DMS153 treated with DMSO at 0.1 percent for 48 hours (cell line): Measurements from ENCODE around the gene ZSCAN23.
"Not testable (repeated sequence)": the region's sequence is repeated elsewhere in the genome, so short reads cannot be mapped to it uniquely, and the experiment has no call there.

Experiments
- DNase-seq: peaks from one replicate; lab custom pipeline; 2025; ENCODE audit not compliant: unreplicated experiment; lab: John Stamatoyannopoulos, UW

ZSCAN23 gene

DNA sequence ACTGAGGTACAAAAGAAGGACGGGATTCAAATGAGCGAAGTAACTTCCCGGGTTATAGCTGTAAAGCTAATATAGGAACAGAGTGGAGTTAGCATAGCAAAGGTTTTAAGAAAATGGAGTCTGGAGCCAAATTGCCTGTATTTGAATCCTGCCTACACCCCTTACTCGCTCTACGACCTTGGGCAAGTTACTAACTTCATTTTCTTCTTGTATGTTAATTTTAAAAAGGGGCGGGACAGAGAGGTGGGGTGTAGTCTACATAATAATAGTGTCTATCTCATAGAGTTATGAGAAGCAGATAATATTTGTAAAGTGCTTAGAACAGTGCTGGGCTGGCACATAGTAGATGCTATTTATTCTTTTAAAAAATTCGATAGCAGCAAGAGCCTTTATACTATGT, 705 bp downstream of the ZSCAN23 start:
- no peak for DNase-seq

- DNase-seq: no peak
Measured at GRCh38 chr6:28436404-28436803, 6.9 kb downstream of the ZSCAN23 start.

DNA sequence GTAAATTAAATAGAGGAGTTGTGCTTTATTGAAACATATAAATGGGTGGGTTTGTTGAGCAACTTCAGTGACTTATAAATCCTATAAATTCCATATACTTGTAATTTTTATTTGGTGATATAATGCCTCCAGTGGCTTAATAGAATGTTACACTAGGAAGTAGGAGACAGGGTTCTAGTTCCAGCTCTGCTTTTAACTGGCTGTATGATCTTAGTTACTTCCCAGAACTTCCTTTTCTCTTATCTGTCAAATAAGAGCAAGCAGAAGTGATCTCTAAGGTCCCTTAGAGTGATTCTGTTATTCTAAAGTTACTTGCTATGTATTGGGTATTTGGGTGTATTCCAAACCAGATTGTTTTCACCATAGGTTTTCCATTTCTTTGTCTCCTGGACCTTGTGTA, 10.2 kb downstream of the ZSCAN23 start:
- no peak for DNase-seq

DNA sequence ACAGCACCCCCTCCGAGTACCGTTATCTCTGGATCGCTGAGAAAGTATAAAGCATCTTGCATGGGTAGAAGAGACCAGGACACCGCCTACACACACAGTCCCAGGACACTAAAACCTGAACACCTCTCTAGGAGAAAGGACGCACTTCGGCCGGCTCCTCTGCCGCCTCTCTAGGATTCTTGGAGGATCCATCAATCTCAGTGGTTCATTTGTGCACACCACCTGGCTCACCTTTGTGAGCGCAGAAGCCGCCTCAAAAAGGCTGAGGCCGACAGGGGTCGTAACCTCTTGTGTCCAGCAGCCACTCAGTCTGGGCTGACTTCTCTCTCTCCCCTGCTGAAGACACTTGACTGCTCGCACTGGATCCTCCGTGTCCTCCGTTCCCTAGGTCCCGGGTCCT, 13.5 kb downstream of the ZSCAN23 start:
- no peak for DNase-seq

DNA sequence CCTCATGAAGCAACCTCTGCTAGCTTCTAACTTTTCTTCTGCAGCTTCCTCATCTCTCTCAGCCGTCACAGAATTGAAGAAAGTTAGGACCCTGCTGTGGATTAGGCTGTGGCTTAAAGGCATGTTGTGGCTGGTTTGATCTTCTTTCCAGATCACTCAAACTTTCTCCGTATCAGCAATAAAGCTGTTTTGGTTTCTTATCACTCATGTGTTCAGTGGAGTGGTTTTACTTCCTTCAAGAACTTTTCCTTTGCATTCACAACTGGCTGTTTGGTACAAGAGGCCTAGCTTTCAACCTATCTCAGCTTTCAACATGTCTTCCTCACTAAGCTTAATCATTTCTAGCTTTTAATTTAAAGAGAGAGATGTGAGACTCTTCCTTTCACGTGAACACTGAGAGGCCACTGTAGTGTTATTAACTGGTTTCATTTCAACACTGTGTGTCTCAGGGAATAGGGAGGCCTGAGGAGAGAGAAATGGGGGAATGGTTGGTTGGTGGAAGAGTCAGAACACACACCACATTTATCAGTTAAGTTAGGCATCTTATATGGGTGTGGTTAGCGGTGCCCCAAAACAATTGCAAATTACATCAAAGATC, 17.2 kb downstream of the ZSCAN23 start:
- DNase-seq: no peak

DNA sequence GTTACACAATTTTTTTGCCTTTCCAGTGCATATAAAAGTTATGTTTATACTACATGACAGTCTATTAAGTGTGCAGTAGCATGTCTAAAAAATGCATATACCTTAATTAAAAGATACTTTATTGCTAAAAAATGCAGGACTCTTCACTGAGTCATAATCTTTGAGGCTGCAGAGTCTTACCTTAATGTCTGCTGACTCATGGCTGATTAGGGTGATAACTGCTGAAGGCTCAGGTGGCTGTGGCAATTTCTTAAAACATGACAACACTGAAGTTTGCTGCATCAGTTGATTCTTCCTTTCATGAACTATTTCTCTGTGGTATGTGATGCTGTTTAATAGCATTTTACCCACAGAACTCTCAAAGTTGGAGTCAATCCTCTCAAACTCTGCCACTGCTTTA, 19.1 kb downstream of the ZSCAN23 start:
- no peak for DNase-seq

DNA sequence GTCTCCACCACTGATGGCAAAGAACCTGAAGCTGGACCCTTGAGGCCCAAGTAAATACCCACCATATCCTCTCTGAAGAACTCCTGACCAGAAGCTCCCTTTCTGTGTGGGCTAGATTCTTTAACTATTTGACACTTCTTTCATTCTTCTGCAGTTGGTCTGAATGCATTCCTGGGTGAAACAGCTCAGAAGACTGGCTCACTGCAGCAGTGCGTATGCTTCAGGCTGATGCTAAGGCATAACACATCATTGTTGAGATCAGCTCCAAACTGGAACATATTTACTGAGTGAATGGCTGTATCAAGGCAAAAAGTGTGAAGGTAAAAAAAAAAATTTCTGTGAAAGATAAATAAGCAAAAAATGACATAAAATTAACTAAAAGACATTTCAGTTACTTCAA, 19.7 kb downstream of the ZSCAN23 start:
- DNase-seq: no peak

DNA sequence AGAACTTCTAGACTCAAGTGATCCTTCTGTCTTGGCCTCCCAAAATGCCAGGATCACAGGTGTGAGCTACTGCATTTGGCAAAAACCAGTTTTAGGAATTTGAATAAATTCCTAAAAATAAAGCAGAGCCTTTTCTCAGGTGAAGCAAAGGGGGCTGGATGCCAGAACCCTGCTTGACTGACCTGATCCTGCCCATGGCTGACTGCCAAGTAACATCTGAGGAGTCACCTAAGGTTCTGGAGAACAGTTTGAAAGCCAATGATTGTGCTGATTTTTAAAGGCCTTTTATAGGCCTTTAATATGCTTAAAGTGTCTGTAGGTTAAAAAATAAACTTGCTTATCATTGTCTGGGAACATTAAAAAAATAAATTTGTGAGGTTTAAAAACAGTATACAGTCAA, 29.6 kb downstream of the ZSCAN23 start:
- no peak for DNase-seq

DNA sequence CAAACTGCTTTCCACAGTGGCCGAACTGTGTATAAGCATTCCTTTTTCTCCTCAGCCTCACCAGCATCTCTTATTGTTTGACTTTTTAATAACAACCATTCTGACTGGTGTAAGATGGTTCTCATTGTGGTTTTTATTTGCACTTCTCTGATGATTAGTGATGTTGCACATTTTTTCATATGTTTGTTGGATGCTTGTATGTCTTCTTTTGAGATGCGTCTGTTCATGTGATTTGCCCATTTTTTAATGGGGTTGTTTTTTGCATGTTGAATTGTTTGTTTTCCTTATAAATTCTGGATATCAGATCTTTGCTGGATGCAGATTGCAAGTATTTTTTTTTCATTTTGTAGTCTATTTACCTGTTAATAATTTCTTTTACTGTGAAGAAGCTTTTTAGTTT, 32.5 kb downstream of the ZSCAN23 start:
- DNase-seq: no peak

GRCh38 chr6:28408076-28408802, 35.1 kb downstream of the ZSCAN23 start:
- no peak for DNase-seq

DNA sequence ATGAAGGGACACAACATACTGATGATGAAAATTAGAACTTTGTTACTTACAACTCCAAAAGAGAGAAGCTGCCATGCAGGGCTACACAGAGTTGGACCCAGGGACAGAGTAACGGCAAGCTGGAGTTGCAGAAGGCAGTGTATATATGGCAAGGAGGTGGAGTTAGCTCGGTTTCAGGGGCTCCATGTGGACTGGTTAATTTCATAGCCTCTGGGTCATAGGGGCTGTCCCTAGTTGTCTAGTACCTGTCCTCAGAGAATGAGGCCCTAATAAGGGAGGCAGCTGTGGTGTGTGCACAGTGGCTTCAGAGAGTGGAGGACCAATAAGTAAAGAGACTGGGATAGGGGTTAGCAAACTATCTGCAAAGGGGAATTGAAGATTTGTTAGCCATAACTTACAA, 35.9 kb downstream of the ZSCAN23 start:
- no peak for DNase-seq

- DNase-seq: not testable (repeated sequence)
Measured at GRCh38 chr6:28403923-28404322, 39.4 kb downstream of the ZSCAN23 start.

- no peak for DNase-seq
Measured at GRCh38 chr6:28402197-28402596, 41.1 kb downstream of the ZSCAN23 start.

DNA sequence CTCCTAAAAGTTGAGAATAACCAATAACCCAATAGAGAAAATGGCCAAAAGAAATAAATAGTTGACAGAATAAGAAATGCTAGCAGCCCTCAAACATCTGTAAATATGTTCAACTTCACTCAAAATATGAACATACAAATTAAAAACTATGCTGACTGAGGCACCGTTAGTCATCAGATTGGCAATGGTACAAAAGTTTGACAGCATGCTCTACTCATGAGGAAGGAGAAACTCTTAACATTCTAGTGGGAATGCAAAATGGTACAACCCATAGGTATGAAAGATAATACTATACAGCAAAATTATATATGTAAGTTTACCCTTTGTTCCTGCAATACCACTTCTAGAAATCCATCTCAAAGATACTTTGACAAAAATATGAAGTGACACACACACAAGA, 42.1 kb downstream of the ZSCAN23 start:
- DNase-seq: no peak

- DNase-seq: no peak
Measured at GRCh38 chr6:28400122-28400451, 43.2 kb downstream of the ZSCAN23 start.

DNA sequence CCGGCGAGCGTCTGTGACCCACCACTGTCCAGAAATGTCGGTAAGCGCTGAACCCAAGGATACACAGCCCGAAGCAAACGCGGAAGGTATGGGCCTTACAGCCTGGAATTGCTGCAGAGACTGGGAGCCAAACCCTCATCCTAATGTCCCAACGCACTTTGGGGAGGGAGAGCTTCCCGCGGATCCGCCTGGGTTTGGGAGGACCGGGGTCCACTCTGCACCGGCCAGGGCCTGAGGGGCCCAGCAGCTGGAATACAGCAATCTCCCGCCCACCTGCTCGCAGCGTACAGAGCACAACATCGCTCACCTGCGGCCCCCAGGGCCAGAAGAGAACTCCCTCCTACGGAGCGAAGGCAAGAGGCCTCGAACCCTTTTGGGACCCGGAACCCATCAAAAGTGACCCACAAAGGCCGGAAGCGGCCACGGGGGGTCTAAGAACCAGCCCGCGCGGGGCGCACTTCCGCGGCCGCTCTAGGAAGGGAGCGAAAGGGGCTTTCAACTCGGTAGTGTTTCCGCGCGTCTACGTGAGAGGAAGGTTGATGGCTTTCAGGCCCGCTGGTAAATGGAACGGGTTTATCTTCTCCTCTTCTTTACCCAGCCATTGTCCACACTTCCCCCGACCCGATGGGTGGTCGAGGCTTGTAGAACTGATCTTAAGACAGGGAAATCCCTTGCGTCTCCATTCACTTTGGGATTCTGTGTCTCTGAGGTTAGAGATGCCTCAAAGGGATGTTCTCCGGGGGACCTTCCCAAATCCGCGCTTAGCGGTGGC, 43.8 kb downstream of the ZSCAN23 start, which contains the start of gene ZSCAN12:
ZSCAN12 (minus strand) TSS at position 398 of the 772 bp plus-strand sequence. CDS start 1,342 bp downstream, outside the sequence.
- peak; percentile 70 for DNase-seq

- no peak for DNase-seq
Measured at GRCh38 chr6:28395918-28396317, 47.4 kb downstream of the ZSCAN23 start.

DNA sequence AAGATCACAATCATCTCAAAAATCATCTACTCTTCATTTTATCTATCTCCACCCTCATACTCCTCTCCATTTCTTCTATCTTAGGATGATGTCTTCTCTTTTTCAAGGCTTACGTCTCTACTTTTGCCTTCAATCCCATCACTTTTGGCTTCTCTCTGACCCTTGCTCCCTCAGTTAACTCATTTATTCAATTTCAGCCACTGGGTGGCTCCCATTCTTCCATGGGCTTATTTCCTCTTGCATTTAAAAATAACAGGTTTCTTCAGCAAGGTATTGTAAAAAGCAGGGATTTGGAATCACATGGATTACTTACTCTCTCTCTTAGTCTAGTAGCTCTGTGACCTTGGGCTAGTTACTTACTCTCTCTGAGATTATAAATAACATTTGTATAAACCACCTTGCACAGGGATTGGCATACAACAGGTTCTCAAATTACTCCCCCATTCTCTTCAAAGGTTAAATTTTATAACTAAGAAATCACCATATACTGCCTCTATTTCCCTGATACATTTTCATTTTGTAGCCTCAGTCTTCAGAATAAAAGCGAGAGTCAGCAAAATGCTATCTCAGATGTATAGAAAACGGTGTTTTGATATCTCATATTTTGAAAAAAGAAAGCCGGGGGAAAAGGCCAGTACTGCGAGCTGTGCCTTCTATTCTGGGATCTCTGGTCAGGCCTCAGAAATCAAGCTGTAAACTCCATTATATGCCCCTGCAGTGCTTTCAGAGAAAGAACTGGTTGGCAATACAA, 49.2 kb downstream of the ZSCAN23 start:
- no peak for DNase-seq

GRCh38 chr6:28390688-28391087, 52.6 kb downstream of the ZSCAN23 start:
- DNase-seq: no peak

- no peak for DNase-seq
Measured at GRCh38 chr6:28384143-28384533, 59.2 kb downstream of the ZSCAN23 start.
